HL-60 (cell line): ENCODE data around the gene SEC14L5.

ENCODE experiments used
- DNase-seq, 2 experiments: peaks; one replicate each; pipeline ENCODE4 v3.0.0-alpha.2; 2010 to 2020; ENCODE audit warnings: low read depth in 1 of 2, low spot score in 1 of 2
- H3K27ac ChIP-seq: fragments of 250-450 bp; sonication (Bioruptor Pico); replicated peaks from 2 replicates; pipeline ENCODE4 v1.5.1; 2020; ENCODE audit warnings: mild to moderate bottlenecking, moderate library complexity
- H3K27me3 ChIP-seq: fragments of 250-450 bp; sonication (Bioruptor Pico); 2 replicates; pipeline ENCODE4 v1.5.1; 2021; ENCODE audit warnings: mild to moderate bottlenecking, moderate library complexity; ENCODE audit not compliant: insufficient read depth, poor library complexity, severe bottlenecking
- H3K4me3 ChIP-seq: replicated peaks from 2 replicates; pipeline ENCODE4 v1.5.1; 2011; ENCODE audit warnings: mild to moderate bottlenecking, control low read depth, low read length; ENCODE audit not compliant: insufficient read depth
- CTCF ChIP-seq: IDR thresholded peaks from one replicate; pipeline ENCODE4 v1.5.1; 2011; ENCODE audit warnings: low read length, control low read depth, inconsistent platforms; ENCODE audit not compliant: insufficient read depth
- GABPA ChIP-seq: IDR thresholded peaks from 2 replicates; pipeline ENCODE4 v1.6.1; 2012; ENCODE audit warnings: low read depth
- POLR2AphosphoS5 ChIP-seq: IDR thresholded peaks from 2 replicates; pipeline ENCODE4 v1.6.1; 2012; ENCODE audit warnings: low read depth
- REST ChIP-seq: IDR thresholded peaks from 2 replicates; pipeline ENCODE4 v1.6.1; 2012; ENCODE audit warnings: low read depth; ENCODE audit not compliant: insufficient replicate concordance
- SPI1 ChIP-seq: IDR thresholded peaks from 2 replicates; pipeline ENCODE4 v1.6.1; 2012; ENCODE audit warnings: low read depth, mild to moderate bottlenecking, borderline replicate concordance

Gene SEC14L5

GRCh38 chr16:5026664-5027063, 68.5 kb downstream of the SEC14L5 start:
- TF ChIP-seq SPI1: no peak
- TF ChIP-seq REST: no peak
- TF ChIP-seq GABPA: no peak
- no peak for TF ChIP-seq CTCF
- TF ChIP-seq POLR2AphosphoS5: no peak

GRCh38 chr16:5027086-5027485, 69.0 kb downstream of the SEC14L5 start:
- no peak for DNase-seq
- Histone ChIP-seq H3K4me3 (no peak overlapping the region), H3K27me3 (no peaks in the 10 kb centered on the region), H3K27ac (no peak overlapping the region)
- TF ChIP-seq POLR2AphosphoS5: no peak
- TF ChIP-seq CTCF: no peak
- TF ChIP-seq SPI1: no peak
- TF ChIP-seq REST: no peak
- TF ChIP-seq GABPA: no peak

More at GRCh38 chr16:5026664-5027063, 68.5 kb downstream of the SEC14L5 start:
- Histone ChIP-seq H3K27me3 (no peaks in the 10 kb centered on the region), H3K4me3 (no peak overlapping the region), H3K27ac (no peak overlapping the region)
- no peak for DNase-seq

GRCh38 chr16:5027575-5028235, 69.6 kb downstream of the SEC14L5 start:
- TF ChIP-seq CTCF: no peak
- no peak overlapping the region for H3K4me3 ChIP-seq
- H3K27me3 ChIP-seq: no peaks in the 10 kb centered on the region

GRCh38 chr16:5028950-5029475, 70.9 kb downstream of the SEC14L5 start:
- DNase-seq: no peak
- H3K4me3 ChIP-seq: no peak overlapping the region
- TF ChIP-seq SPI1 (no peak), CTCF (no peak), REST (no peak), GABPA (no peak), POLR2AphosphoS5 (no peak)
- no peak overlapping the region for H3K27ac ChIP-seq
- no peaks in the 10 kb centered on the region for H3K27me3 ChIP-seq

More at GRCh38 chr16:5027575-5028235, 69.6 kb downstream of the SEC14L5 start:
- DNase-seq: no peak
- H3K27ac ChIP-seq: no peak overlapping the region
